ENCODE results near the gene UNK.

DNA sequence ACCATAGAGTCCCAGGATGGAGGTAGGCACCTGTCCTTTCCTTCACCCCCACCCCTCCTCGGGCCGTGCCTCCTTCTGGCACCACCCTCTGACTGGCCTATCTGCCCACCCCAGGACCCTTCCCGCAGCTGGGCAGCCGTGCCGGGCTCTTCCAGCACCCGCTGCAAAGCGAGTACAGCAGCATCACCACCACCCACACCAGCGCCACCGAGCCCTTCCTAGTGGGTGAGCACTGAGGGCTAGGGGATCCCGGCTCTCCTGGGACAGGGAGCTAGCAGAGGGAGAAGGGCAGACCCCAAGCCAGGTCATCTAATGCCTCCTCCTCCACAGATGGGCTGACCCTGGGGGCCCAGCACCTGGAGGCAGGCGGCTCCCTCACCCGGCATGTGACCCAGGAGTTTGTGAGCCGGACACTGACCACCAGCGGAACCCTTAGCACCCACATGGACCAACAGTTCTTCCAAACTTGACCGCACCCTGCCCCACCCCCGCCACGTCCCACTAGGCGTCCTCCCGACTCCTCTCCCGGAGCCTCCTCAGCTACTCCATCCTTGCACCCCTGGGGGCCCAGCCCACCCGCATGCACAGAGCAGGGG lies 27.4 kb upstream of the UNK start:
- TF ChIP-seq, protein P1, sequence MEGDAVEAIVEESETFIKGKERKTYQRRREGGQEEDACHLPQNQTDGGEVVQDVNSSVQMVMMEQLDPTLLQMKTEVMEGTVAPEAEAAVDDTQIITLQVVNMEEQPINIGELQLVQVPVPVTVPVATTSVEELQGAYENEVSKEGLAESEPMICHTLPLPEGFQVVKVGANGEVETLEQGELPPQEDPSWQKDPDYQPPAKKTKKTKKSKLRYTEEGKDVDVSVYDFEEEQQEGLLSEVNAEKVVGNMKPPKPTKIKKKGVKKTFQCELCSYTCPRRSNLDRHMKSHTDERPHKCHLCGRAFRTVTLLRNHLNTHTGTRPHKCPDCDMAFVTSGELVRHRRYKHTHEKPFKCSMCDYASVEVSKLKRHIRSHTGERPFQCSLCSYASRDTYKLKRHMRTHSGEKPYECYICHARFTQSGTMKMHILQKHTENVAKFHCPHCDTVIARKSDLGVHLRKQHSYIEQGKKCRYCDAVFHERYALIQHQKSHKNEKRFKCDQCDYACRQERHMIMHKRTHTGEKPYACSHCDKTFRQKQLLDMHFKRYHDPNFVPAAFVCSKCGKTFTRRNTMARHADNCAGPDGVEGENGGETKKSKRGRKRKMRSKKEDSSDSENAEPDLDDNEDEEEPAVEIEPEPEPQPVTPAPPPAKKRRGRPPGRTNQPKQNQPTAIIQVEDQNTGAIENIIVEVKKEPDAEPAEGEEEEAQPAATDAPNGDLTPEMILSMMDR (IDR thresholded peaks at IDR 0.05): no peak
- TF ChIP-seq POLR2AphosphoS5 (IDR thresholded peaks at IDR 0.05) (no peak), POLR2A (IDR thresholded peaks at IDR 0.05) (no peak), EP300 (IDR thresholded peaks at IDR 0.05) (no peak)

Measured in suprapubic skin (tissue), 4 donors.